Measurements from ENCODE around the gene COLEC11.
"Not testable (repeated sequence)": the region's sequence is repeated elsewhere in the genome, so short reads cannot be mapped to it uniquely, and the experiment has no call there.

COLEC11 gene

DNA sequence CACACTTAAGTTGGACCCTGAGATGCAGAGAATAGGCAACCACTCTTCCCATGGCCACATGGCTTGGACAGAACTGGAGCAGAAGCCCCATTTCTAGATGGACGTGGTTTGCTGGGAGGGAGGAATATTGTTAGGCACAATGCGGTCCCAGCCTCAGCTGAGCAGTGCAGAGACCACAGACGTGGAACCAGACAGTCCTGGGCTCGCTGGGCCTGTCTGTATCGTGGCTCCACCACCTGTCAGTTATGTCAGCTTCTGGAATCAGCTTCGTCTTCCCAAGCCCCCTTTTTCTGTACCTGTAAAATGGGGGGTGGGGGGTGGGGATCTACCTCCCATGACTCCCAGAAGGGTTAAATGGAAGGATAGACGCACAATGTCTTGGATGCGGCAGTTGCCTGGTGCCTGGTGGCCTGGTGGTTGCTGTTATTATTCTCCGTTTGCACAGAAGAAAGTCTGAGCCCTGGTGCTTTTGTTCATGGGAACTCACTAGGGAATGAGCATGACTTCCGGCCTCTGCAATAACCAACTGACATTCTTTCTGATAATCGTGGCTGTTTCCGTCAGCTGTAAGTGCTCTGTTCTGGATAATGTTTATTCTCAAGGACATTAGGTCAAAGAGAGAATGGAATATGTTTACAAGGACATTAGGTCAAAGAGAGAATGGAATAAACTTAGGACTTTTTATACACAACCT is 31.4 kb downstream of the COLEC11 start:
- DNase-seq = peak; percentile 18

DNA sequence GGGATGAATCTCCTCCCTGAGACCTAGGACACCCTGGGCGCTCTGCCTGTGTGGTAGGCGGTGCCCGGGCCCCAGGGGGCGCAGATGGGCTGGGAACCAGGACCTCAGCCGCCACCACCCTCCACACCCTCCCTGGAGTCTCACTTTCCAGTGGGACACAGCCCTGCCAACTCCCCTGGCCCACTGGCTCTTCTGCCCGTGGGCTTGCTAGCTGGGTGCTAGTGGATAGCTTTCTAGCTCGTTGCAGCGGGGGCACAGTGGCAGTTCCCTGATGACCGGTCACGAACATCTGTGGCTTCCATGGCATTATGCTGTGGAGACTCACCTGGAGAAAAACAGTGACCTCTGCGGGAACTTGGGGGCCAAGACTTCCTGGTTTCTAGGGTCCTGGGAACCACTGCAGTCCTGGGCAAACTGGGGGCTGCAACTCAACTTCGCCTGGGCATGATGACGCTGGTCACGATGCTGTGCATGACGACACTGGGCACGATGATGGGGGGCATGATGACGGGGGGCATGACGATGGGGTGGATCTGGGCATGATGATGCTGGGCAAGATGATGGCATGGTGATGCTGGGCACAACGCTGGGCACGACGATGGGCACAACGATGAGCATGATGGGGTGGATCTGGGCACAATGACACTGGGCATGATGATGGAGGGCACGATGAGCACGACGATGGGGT is 32.0 kb downstream of the COLEC11 start:
- peak; percentile 6 for DNase-seq

DNA sequence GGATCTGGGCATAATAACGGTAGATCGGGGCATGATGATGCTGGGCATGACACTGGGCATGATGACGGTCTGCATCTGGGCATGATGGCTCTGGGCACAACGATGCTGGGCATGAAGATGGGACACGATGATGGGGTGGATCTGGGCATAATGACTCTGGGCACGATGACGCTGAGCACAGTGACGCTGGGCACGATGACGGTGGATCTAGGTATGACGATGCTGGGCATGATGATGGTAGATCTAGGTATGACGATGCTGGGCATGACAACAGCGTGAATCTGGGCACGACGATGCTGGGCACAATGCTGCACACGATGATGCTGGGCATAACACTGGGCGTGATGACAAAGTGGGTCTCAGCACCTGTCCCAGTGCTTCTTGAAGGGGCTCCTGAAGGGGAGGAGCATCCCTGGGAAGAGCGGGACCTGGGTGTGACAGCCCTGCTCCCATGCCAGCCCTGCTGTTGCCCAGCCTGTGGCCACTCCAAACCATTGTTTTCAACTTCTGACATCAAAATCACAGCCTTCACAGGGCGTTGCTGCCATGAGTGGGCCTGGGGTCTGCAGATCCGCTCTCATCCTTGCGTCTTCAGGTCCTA is 32.7 kb downstream of the COLEC11 start:
- DNase-seq = peak; percentile 5

DNA sequence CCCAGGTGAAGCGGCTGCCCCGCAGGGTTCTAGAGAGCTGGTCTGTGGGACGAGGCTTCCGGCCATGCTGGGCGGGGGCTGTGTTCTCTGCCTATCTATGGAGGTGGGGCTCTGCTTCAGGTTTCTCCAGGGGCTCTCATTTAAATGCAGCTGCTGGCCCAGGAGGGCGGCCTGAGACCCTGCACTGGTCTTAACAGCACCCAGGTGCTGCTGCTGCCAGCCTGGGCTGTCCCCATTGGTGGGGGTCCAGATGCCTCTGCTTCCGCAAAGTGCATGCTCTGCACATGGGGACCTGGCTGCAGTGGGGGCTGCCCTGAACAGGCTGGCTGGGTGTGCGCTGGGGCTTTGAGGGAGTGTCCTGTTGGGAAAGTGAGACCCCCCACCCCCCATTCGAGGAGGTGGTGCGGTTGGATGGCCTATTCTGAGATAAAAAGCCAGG is 33.3 kb downstream of the COLEC11 start:
- DNase-seq = peak; percentile 6

DNA sequence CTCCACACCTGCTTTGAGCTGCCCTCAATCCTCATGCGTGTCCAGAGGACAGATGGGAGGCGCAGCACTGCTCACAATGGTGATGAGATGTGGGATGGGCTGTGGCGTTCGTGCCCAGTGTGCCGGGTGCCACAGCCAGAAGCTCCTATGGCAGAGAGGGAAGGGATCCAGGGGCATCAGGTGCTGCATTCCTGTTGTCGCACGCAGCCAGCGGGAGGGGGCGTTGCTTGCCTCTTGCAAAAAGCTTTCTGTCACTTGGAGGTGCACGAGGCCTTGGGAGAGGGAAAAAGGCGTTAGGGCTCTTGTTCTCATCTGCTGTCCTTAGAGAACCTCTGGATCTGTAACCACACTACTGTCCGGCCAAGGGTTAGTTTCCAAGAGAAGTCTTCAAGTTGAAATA is 33.9 kb downstream of the COLEC11 start:
- peak; percentile 8 for DNase-seq

DNA sequence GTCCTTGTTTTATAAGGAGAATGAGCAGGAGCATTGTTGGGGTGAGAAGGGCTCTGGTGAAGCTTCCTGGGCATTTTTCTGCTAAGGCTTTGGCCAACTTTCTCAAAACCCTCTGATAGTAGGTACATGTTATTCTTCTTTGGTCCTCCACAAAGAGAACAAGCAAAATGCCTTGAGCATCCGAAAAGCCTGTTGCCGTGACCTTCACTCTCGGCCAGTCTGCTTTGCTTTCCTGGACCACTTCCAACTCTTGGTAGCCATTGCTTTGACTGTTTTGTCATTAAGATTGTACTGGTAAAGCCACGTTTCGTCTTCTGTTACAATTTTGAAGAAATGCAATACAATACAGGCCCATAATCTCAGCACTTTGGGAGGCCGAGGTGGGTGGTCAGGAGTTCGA is 35.7 kb downstream of the COLEC11 start:
- no peak for DNase-seq

DNA sequence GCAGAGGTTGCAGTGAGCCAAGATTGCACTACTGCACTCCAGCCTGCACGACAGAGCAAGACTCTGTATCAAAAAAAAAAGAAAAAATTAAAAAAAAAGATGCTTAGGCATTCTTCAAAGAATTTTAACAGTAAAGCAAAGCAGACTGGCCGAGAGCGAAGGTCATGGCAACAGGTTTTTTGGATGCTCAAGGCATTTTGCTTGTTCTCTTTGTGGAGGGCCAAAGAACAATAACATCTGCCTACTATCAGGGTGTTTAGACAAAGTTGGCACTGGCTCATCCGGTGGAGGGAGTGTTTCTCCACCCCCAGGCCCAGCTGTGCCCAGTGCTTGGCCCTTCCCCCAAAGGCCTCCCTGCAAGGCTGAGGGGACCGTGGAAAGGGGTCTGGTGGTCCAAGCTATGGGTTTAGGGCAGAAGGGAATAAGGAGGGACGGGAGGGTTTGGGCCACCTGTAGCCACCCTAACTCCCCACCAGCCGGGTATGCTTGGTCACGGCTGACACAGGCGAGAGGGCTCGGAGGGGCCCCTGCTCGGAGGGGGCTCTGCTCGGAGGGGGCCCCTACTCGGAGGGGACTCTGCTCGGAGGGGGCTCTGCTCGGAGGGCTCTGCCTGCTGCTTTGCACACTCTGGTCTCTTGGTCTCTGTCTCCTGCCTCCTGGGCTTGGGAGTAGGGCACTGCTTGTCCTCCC is 36.4 kb downstream of the COLEC11 start:
- peak; percentile 15 for DNase-seq

DNA sequence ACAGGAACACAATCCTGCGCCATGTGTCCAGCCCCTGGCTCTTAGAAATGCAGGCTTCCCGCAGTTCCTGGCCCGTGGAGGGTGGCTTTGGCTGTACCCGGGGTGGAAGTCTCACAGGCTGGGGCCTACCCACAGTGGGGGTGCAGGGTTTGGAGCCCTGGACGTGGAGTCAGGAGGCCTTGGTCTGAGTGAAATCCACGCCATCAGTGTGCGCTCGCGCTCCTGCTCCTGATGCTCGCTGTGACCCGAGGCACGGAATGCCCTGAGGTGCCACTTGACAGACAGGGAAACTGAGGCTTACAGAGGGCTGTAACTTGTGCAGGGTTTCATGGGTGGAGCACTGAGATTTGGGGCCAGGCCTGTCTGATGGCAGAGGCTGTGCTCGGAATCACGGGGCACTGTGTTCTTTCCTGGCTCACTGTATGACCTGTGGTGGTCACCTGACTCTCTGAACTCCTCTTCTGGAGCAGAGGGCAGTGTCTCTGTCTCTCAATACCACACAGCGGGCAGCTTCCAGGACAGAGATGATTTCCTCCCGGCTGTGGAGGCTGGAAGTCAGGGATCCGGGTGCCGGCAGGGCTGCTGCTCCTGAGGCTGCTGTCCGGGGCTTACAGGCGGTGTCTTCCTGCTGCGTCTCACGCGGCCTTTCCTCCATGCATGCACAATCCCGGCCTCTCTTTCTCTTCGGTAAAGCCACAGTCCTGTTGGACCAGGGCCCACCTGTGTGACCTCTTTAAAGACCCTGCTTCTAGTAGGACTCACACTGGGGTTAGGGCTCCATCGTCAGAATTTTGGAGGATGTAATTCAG is 37.1 kb downstream of the COLEC11 start:
- DNase-seq = peak; percentile 7

DNA sequence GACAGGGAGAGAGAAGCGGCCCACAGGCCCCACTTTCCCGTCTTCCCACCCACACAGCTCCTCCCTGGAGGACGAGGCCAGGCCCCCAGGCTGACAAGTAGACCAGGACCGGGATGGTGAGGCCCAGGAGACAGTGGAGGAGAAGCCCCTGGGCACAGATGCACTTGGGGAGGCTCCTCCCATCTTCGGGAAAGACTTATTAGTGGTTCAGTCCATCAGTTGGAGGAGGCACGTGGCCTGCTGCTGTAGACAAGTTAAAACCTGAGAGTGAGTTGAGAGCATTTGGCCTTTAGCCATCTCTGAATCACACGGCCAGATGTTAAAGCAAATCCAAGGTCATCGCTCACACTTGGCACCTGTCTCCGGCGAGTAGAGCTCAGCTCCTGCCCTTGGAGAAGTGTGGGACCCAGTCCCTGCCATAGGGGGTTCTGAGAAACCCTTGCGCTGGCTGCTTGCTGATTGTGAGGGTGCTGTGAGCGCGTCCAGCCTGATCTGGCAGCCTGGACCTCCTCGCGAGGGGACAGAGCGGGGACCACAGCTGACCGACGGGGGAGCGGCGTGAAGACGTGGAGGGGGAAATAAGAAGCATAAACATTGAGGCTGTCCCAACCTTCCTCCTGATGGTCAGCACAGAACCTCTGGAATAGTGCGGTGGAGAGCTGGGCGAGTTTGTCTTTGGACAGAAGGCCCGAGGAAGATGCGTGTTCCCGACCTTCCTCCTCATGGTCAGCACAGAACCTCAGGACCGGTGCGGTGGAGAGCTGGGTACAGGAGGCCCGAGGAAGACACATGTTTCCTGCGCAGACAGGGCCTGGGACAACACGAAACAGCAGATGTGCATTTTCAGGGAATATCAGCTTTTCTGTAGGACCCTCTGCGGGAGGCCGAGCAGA is 38.4 kb downstream of the COLEC11 start:
- DNase-seq = peak; percentile 43

DNA sequence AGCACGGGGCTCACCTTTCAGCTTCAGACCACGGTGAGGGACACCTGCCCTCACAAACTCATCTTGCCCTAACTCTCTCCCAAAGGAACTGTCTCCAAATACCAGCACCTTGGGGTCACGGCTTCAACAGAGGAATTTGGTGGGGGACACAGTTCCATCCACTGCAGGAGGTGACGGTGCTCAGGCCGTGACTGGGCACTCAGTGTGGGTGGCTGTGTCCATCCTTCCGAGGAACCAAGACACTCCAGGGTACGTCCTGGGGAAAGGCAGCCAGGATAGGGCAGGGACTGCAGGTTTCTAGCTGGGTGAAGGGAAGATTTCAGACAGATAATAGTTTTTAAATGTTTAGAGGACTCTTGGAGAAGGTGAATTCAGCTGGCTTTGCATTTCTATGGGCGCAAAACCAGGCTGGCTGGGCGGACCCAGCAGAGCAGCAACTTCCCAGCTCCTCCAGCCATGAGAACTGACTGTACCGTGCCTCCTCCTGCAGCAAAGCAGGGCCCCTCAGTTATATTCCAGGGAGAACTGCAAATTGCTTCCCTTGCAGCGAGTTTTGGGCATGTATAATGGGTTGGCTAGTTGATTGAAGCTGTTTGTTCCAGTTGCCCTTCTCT is 39.2 kb downstream of the COLEC11 start:
- DNase-seq = no peak

DNA sequence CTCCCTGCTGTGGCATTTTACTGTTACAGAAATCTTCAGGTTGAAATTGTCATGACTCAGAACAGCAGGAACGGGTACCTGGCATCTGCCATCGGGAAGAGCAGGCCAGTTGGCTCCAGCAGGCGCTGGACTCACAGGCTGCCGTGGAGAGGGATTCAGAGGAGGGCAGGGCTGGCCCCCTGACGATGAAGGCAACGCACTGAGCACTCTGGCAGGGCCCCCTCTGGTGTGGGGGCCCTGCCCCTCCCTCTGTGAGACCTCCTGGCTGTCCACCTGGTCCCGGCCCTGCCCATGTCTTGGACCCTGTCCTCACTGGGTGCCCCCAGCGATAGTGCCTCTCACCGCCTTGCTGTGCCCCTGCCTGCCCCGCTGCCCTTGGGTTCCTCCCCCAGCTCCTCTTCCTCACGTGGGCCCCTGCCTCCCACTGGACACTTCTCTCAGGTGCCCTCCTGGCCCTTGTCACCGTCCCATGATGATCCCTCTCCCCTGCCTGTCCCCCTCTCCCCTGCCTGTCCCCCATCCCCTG is 39.7 kb downstream of the COLEC11 start:
- peak; percentile 23 for DNase-seq

DNA sequence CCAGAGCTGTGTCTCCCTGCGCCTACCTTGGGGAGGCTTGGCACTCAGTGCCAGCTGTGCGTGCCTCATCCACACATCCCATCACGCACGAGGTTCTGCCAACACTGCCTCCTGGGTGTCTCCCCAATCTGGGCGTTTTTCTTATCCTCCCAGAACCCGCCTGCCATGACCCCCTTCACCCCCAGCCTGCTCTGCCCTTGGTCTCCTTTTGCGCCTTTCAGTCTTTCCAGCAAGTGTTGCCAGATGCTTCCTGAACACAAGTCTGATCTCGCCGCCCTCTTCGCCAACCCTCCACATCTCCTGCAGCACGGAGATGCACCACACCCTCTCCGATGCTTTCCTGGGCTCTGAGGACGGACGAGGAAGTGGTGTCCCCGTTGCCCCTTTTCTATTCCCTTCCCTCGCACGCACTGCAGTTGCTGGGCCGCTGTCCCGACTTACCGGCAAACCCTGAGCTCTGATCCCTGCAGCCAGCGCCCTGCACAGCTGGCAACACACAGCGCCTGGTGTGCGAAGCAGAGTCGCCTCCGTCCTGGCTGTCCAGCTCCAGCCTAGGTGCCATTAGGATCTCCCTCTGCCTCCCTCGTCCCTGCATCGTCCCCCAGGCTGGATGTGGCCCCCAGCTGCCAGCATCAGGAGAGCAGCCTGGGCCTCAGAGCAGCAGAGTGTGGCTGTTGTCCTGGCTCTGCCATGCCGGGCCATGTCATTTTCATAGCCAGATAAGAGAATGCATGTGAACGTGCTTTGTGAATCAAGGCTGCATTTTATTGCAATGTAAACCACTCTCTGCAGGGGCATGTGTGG is 40.5 kb downstream of the COLEC11 start:
- DNase-seq = no peak

DNA sequence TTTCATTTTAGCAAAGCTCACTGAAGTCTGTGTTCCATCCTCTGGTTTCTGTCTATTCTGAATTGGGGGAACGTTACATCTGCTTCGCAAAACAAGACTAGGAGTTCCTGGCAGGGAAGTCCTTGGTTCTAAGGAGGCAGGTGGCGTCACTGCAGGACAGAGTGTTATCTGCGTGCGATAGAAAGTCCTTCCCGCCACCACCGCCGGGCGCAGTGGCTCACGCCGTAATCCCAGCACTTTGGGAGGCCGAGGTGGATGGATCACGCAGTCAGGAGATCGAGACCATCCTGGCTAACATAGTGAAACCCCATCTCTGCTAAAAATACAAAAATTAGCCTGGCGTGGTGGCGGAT is 41.0 kb downstream of the COLEC11 start:
- not testable (repeated sequence) for DNase-seq

DNA sequence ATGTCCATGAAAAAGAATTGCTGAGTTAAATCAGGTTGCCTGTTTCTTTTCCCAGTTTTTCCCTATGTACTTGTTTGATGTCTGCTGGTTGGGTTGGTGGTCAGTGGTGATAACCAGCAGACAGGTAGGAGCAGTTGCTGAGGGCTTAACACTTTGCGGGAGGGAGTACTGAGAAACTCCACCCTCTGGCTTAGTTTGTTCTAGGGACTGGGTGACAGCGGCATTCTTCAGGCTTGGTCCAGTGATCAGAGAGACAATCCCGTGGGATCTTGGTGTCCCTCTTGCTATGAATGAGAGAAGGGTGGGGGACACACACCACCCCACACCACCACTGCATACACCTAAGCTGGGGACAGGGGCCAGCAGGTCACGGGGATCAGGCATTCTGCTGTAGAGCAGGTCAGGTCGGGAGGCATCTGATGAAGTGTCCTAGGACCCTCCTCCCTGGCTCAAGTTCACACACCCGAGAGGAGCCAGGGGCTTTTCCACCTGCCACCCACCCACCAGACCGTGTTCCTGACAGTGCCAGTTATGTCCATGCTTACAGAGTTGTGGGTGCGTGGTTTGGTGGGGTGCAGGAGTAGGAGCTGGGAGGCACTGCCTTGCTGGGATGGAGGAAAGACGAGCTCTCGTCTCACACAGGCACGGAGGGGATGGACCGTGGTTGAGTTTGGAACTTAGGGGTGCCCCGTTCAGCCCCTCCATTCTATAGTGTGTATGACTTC is 41.8 kb downstream of the COLEC11 start:
- DNase-seq = peak; percentile 6

DNA sequence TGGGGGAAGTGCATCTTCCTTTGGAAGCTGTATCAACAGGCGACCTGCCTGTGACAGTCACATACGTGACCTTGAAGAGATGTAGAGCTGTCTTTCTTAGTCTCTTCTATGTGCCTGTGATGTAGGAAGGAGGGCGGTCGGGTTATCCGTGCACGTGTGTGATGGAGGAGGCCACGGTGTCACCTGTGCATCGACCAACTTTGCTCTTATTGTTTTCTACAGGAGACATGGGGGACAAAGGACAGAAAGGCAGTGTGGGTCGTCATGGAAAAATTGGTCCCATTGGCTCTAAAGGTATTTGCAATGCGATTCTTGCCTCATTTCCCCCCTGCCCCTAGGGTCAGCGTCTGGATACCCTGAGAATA is 42.4 kb downstream of the COLEC11 start:
- peak; percentile 4 for DNase-seq

DNA sequence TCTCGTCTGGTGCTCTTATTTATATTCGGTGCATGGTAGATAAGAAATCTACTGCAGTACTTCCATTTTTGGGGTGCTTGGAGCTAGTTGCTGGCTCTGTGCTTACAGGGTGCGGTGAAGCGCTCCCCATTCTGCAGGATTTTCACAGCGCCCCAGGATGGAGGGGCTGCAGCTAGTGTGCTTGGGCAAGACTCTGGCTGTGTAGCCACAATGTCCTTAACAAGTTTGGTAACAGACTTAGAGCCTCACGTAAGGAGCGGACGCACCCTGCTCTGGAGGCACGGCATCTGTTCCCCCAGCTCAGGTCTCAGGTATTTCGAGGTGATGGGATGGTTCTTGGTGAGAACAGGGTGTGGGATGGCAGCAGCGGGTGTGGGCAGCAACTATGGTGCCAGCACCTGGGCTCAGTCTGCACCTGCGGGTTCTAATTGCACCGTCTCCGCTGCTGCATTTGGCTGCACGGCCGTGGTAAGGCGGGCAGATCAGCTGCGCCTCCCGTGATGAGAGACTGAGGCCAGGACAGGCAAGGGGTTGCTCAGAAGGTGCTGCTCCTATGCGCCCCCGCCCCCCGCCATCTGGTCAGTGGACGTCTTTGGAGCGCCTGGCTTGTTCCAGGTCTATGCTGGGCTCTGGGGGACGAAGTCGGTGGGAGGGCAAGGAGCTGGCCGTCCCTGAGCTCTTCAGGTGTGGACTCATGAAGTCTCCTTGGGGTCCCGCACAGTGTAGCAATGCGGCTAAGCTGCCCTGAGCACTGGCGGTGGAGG is 43.0 kb downstream of the COLEC11 start:
- DNase-seq = peak; percentile 12

DNA sequence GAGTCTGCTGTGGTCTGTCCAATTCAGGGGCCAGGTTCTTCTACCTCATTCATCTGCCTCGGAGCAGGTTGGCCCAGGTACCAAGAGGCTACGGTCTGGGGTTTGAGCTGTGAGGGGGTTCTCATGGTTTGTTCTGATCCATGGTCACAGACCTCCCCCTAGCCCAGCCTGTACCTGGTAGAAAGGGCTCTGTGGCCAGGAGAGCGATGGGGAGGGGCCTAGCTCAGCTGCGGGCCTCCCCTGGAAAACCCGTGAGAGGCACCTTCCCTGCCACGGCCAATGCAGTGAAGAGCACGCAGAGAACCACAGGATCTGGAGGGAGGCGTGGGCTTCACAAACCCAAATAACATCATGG is 43.5 kb downstream of the COLEC11 start:
- DNase-seq = peak; percentile 9

DNA sequence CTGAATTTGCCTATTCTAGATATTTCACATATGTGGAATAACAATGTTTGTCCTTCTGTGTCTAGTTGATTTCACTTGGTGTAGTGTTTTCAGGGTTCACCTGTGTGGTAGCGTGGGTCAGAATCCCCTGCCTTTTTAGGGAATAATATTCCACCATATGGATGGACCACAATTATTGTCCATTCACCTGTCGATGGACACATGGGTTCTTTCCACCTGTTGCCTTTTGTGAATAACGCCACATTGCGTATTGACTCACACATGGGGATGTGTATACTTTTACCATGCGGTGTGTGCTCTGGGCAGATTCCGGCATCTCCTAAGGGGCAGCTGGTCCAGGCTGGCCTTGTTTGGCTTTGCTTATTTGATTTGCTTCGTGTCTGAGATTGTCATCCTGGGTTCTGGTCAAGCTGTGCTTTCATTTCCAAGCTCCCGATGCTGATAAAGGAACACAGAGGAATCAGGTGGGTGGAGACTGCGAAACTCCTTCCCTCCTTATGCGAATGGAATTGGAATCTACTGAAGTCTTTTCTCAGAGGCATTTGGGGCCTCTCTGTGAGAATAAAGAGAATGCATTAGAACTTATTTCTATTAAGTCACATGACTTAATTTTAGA is 44.2 kb downstream of the COLEC11 start:
- DNase-seq = no peak
